Cardiac muscle cell (in vitro differentiated cells and primary cell): ENCODE measurements around the gene CTDSP1. TPM values are rescaled to one million over a fixed set of nuclear protein-coding genes. Genes with fewer than 3 reads are reported as not detected.
A peak's percentile ranks its signal among the peaks of the same experiment; 100 is the strongest.

ENCODE experiments used
- DNase-seq, 2 donors: peaks; one replicate each; pipeline versions ENCODE4 v3.0.0 to v3.0.0-alpha.2; 2010 to 2017; ENCODE audit warnings: low read depth in 1 of 2, low spot score in 1 of 2
- H3K27ac ChIP-seq: fragments of 200-600 bp; sonication (generic); 2 replicates; pipeline ENCODE4 v1.5.1; 2016
- H3K27me3 ChIP-seq: fragments of 200-600 bp; sonication (generic); 2 replicates; pipeline ENCODE4 v1.6.0; 2016; ENCODE audit warnings: control low read depth
- H3K36me3 ChIP-seq: fragments of 200-600 bp; sonication (generic); 2 replicates; pipeline ENCODE4 v1.5.1; 2016; ENCODE audit warnings: control low read depth
- H3K4me1 ChIP-seq: fragments of 200-600 bp; sonication (generic); 2 replicates; pipeline ENCODE4 v1.8.1; 2017; ENCODE audit warnings: low read depth, mild to moderate bottlenecking, mixed run types
- H3K4me3 ChIP-seq: fragments of 200-600 bp; sonication (generic); 2 replicates; pipeline ENCODE4 v1.5.1; 2016; ENCODE audit warnings: mild to moderate bottlenecking
- H3K9me3 ChIP-seq: fragments of 200-600 bp; sonication (generic); 2 replicates; pipeline ENCODE4 v1.5.1; 2017; ENCODE audit warnings: low read depth, mild to moderate bottlenecking, control low read depth
- polyA plus RNA-seq: library from polyadenylated mRNA; unstranded; fragments of >200 nt; fragmentation: Nextera tagmentation; extraction: Ambion mirVana; gene quantifications from 2 replicates; pipeline ENCODE4 v1.2.1, GENCODE V29; 2016
- total RNA-seq: library from RNA; depleted of rRNA; stranded (reverse); fragments of >200 nt; gene quantifications from 2 replicates; pipeline ENCODE4 v1.2.3, GENCODE V29; 2016
- TF ChIP-seq, protein P1 (sequence below): IDR thresholded peaks from 2 replicates; pipeline ENCODE4 v1.5.1; 2012; ENCODE audit warnings: low read depth, mild to moderate bottlenecking, low read length

Gene CTDSP1
- total and polyA plus RNA-seq, 2 experiments from 2014 or later: 35.5 to 147 TPM

DNA sequence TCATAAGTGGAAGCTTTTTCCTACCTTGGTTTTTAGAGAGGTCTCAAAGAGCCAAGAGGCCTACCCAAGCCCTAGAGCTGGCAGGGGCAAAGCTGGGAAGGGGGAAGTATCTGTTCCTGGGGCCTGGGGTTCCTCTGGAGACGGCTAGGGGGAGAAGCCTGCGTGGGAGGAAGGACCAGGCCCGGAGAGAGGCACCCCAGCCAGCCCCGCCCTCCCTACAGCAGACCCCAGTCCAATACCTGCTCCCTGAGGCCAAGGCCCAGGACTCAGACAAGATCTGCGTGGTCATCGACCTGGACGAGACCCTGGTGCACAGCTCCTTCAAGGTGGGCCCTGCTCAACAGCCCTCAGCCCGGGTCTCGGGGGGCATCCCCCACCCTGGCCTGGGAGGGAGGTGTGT is 2.2 kb downstream of the CTDSP1 start:
- TF ChIP-seq, protein P1, sequence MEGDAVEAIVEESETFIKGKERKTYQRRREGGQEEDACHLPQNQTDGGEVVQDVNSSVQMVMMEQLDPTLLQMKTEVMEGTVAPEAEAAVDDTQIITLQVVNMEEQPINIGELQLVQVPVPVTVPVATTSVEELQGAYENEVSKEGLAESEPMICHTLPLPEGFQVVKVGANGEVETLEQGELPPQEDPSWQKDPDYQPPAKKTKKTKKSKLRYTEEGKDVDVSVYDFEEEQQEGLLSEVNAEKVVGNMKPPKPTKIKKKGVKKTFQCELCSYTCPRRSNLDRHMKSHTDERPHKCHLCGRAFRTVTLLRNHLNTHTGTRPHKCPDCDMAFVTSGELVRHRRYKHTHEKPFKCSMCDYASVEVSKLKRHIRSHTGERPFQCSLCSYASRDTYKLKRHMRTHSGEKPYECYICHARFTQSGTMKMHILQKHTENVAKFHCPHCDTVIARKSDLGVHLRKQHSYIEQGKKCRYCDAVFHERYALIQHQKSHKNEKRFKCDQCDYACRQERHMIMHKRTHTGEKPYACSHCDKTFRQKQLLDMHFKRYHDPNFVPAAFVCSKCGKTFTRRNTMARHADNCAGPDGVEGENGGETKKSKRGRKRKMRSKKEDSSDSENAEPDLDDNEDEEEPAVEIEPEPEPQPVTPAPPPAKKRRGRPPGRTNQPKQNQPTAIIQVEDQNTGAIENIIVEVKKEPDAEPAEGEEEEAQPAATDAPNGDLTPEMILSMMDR: no peak
- peaks cover 8% of the 10 kb centered on the region for H3K4me1 ChIP-seq
- no peak overlapping the region for H3K4me3 ChIP-seq
- H3K9me3 ChIP-seq: no peaks in the 10 kb centered on the region
- no peak overlapping the region for H3K27ac ChIP-seq
- H3K27me3 ChIP-seq: no peaks in the 10 kb centered on the region
- H3K36me3 ChIP-seq: peaks cover 11% of the 10 kb centered on the region
- DNase-seq: no peak

DNA sequence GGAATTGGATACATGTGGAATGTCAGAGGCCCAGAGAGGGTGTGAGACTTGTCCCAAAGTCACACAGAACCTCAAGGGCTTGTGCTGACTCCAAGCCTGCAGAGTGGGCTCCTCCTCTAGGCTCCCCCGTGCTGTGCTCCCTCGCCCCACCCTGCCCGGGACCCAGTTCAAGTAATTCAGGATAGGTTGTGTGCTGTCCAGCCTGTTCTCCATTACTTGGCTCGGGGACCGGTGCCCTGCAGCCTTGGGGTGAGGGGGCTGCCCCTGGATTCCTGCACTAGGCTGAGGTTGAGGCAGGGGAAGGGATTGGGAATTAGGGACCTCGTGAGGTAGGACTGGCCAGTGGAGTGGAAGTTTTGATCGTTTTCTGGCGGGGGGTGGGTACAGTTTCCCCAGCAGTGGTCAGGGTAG is 2.8 kb downstream of the CTDSP1 start:
- peaks cover 11% of the 10 kb centered on the region for H3K36me3 ChIP-seq
- no peak overlapping the region for H3K4me3 ChIP-seq
- no peaks in the 10 kb centered on the region for H3K9me3 ChIP-seq
- H3K27me3 ChIP-seq: no peaks in the 10 kb centered on the region
- TF ChIP-seq, protein P1: no peak
- H3K4me1 ChIP-seq: peaks cover 11% of the 10 kb centered on the region
- H3K27ac ChIP-seq: no peak overlapping the region
- no peak for DNase-seq

DNA sequence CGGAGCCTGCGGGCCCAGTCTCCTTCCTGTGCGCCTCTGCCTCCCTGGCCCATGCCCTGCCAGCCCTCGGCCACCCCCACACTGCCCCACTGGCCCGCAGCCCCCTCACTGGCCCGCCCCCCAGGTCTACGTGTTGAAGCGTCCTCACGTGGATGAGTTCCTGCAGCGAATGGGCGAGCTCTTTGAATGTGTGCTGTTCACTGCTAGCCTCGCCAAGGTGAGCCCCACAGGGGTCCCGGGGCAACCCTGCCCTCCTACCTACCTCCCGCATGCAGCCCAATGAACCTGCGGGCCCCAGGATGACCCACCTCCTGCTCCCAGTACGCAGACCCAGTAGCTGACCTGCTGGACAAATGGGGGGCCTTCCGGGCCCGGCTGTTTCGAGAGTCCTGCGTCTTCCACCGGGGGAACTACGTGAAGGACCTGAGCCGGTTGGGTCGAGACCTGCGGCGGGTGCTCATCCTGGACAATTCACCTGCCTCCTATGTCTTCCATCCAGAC is 3.3 kb downstream of the CTDSP1 start:
- Histone ChIP-seq H3K36me3 (peaks cover 11% of the 10 kb centered on the region), H3K27ac (no peak overlapping the region), H3K27me3 (no peaks in the 10 kb centered on the region), H3K4me3 (no peak overlapping the region), H3K9me3 (no peaks in the 10 kb centered on the region), H3K4me1 (peaks cover 11% of the 10 kb centered on the region)
- DNase-seq: no peak
- TF ChIP-seq, protein P1: no peak

DNA sequence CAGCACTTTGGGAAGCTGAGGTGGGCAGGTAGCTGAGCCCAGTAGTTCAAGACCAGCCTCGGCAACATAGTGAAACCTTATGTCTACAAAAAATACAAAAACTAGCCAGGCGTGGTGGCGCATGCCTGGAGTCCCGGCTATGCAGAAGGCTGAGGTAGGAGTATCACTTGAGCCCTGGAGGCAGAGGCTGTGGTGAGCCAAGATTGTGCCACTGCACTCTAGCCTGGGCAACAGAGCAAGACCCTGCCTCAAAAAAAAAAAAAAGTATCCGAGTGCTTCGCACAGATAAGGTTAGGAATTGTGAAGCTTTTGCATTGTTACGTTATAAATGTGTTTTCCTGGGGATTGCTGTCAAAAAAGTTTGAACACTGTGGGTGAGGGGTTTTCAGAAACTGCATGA is 4.1 kb downstream of the CTDSP1 start:
- DNase-seq: no peak
- Histone ChIP-seq H3K27ac (peak overlapping the region; percentile 96), H3K36me3 (peaks cover 11% of the 10 kb centered on the region), H3K9me3 (no peaks in the 10 kb centered on the region), H3K4me3 (no peak overlapping the region), H3K27me3 (no peaks in the 10 kb centered on the region), H3K4me1 (peaks cover 11% of the 10 kb centered on the region)
- TF ChIP-seq, protein P1: no peak

DNA sequence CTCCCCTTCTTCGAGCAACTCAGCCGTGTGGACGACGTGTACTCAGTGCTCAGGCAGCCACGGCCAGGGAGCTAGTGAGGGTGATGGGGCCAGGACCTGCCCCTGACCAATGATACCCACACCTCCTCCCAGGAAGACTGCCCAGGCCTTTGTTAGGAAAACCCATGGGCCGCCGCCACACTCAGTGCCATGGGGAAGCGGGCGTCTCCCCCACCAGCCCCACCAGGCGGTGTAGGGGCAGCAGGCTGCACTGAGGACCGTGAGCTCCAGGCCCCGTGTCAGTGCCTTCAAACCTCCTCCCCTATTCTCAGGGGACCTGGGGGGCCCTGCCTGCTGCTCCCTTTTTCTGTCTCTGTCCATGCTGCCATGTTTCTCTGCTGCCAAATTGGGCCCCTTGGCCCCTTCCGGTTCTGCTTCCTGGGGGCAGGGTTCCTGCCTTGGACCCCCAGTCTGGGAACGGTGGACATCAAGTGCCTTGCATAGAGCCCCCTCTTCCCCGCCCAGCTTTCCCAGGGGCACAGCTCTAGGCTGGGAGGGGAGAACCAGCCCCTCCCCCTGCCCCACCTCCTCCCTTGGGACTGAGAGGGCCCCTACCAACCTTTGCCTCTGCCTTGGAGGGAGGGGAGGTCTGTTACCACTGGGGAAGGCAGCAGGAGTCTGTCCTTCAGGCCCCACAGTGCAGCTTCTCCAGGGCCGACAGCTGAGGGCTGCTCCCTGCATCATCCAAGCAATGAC is 4.8 kb downstream of the CTDSP1 start:
- TF ChIP-seq, protein P1: no peak
- Histone ChIP-seq H3K4me1 (peaks cover 11% of the 10 kb centered on the region), H3K9me3 (no peaks in the 10 kb centered on the region), H3K27ac (peak overlapping the region; percentile 96), H3K27me3 (no peaks in the 10 kb centered on the region), H3K36me3 (peaks cover 11% of the 10 kb centered on the region), H3K4me3 (no peak overlapping the region)
- no peak for DNase-seq
